ENCODE data around the gene TOR3A. TPM values are rescaled to one million over a fixed set of nuclear protein-coding genes. Genes with fewer than 3 reads are reported as not detected.
A peak's percentile ranks its signal among the peaks of the same experiment; 100 is the strongest.
"Not testable (repeated sequence)": the region's sequence is repeated elsewhere in the genome, so short reads cannot be mapped to it uniquely, and the experiment has no call there.

Gene TOR3A
- total and polyA plus RNA-seq, 2 donors (not counting 3 experiments of a cell fraction or from before 2014, with no cell fraction given): 14.9 to 16.7 TPM

GRCh38 chr1:179129702-179130473 lies 48.0 kb downstream of the TOR3A start:
- dilution Hi-C loops (cut with MboI; ENCODE audit: extremely low pct_ligation_motif_present, low sequenced_read_pairs): no loop called here
- BruUV-seq (replicated peaks): TSS peak; percentile 2
- peak; percentile 41 for DNase-seq (ENCODE audit: low read depth, low spot score)

GRCh38 chr1:179135168-179135567 lies 53.3 kb downstream of the TOR3A start:
- peaks cover 12 to 22% of the 10 kb centered on the region in 2 experiments for H3K36me3 ChIP-seq (ENCODE audit: control insufficient read depth in 2 of 2, extremely low read depth in 1 of 2, insufficient read depth in 2 of 2, low read length in 2 of 2)
- intact Hi-C loops (cut with micrococcal nuclease); H2AFZ ChIP-seq (ENCODE audit: low read depth, low read length); H3K9ac ChIP-seq (replicated peaks; ENCODE audit: extremely low read depth, insufficient read depth, low read length); DNase-seq (ENCODE audit: low read depth, low spot score); CTCF ChIA-PET; BruUV-seq (replicated peaks); dilution Hi-C loops (cut with MboI; ENCODE audit: extremely low pct_ligation_motif_present, low sequenced_read_pairs); H3K27me3 ChIP-seq (ENCODE audit: control insufficient read depth in 2 of 2, insufficient read depth in 2 of 2, low read length in 2 of 2); H3K9me1 ChIP-seq (replicated peaks; ENCODE audit: control insufficient read depth, extremely low read depth, insufficient read depth, low read length); FAIRE-seq; H3K4me3 ChIP-seq (replicated peaks in 1 of 3; ENCODE audit: insufficient read depth in 1 of 3, low read depth in 1 of 3, low read length in 3 of 3); H3K27ac ChIP-seq (ENCODE audit: insufficient read depth, low read depth, low read length); POLR2A ChIA-PET; H3K9me3 ChIP-seq (replicated peaks; ENCODE audit: control insufficient read depth, insufficient read depth, low read length); H3K4me2 ChIP-seq (ENCODE audit: insufficient read depth, low read length): not testable (repeated sequence)
- peaks cover 18% of the 10 kb centered on the region for H4K20me1 ChIP-seq (replicated peaks; ENCODE audit: control insufficient read depth, extremely low read depth, insufficient read depth, low read length)
- H3K79me2 ChIP-seq (ENCODE audit: control insufficient read depth, insufficient read depth, low read length): peaks cover 85% of the 10 kb centered on the region
- peaks cover 33% of the 10 kb centered on the region for H3K4me1 ChIP-seq (ENCODE audit: control insufficient read depth, extremely low read depth, insufficient read depth, low read length)

More at GRCh38 chr1:179129702-179130473, 48.0 kb downstream of the TOR3A start:
- no peak for TF ChIP-seq GATA2 (IDR thresholded peaks at IDR 0.05; ENCODE audit: insufficient read depth, insufficient read length, low read depth, low read length)
- no peak for TF ChIP-seq MAX (IDR thresholded peaks at IDR 0.05; ENCODE audit: insufficient read depth, insufficient read length)
- TF ChIP-seq POLR2AphosphoS5 (IDR thresholded peaks at IDR 0.05; ENCODE audit: insufficient read depth, low read depth, low read length): no peak
- no peak for TF ChIP-seq POLR2A (IDR thresholded peaks at IDR 0.05; ENCODE audit: low read depth, low read length)
- no peak for TF ChIP-seq MYC (IDR thresholded peaks at IDR 0.05; ENCODE audit: low read depth, low read length)
- TF ChIP-seq CTCF (IDR thresholded peaks at IDR 0.05; ENCODE audit: extremely low read depth in 1 of 2, insufficient read depth in 1 of 2, low read depth in 1 of 2, low read length in 2 of 2): no peak
- no peak for TF ChIP-seq JUN (IDR thresholded peaks at IDR 0.05; ENCODE audit: borderline replicate concordance, insufficient read depth, insufficient read length, low read depth)
- TF ChIP-seq EZH2 (IDR thresholded peaks at IDR 0.05; ENCODE audit: borderline replicate concordance, low read depth, low read length, severe bottlenecking): no peak
- TF ChIP-seq FOS (IDR thresholded peaks at IDR 0.05; ENCODE audit: borderline replicate concordance, insufficient read depth, low read length): no peak
- no peaks in the 10 kb centered on the region for H3K9me3 ChIP-seq (replicated peaks; ENCODE audit: control insufficient read depth, insufficient read depth, low read length)
- H3K27ac ChIP-seq (ENCODE audit: insufficient read depth, low read depth, low read length): peak overlapping the region; percentile 85
- H4K20me1 ChIP-seq (replicated peaks; ENCODE audit: control insufficient read depth, extremely low read depth, insufficient read depth, low read length): peaks cover 20% of the 10 kb centered on the region
- FAIRE-seq: no peak
- no peaks in the 10 kb centered on the region for H3K27me3 ChIP-seq (ENCODE audit: control insufficient read depth in 2 of 2, insufficient read depth in 2 of 2, low read length in 2 of 2)
- ChIA-PET CTCF (interaction anchor here (1.6 to 2.3 kb wide), 2 partner anchors 9 to 65 kb away, joined by 3 to 9 read pairs; no protein-coding TSS in a partner anchor), POLR2A (interaction anchor here (0.7 to 0.9 kb wide), 2 partner anchors 10 to 11 kb away, joined by 3 to 4 read pairs; no protein-coding TSS in a partner anchor)
- no peak overlapping the region for H3K9ac ChIP-seq (replicated peaks; ENCODE audit: extremely low read depth, insufficient read depth, low read length)
- H3K9me1 ChIP-seq (replicated peaks; ENCODE audit: control insufficient read depth, extremely low read depth, insufficient read depth, low read length): no peaks in the 10 kb centered on the region
- intact Hi-C loops (cut with micrococcal nuclease): no loop called here
- H3K79me2 ChIP-seq (ENCODE audit: control insufficient read depth, insufficient read depth, low read length): peaks cover 92% of the 10 kb centered on the region
- H3K4me3 ChIP-seq (replicated peaks in 1 of 3; ENCODE audit: insufficient read depth in 1 of 3, low read depth in 1 of 3, low read length in 3 of 3): no peak overlapping the region
- peak overlapping the region; percentile 44 for H3K4me2 ChIP-seq (ENCODE audit: insufficient read depth, low read length)
- H2AFZ ChIP-seq (ENCODE audit: low read depth, low read length): no peak overlapping the region
- H3K4me1 ChIP-seq (ENCODE audit: control insufficient read depth, extremely low read depth, insufficient read depth, low read length): peaks cover 60% of the 10 kb centered on the region
- peaks cover 11 to 33% of the 10 kb centered on the region in 2 experiments for H3K36me3 ChIP-seq (ENCODE audit: control insufficient read depth in 2 of 2, extremely low read depth in 1 of 2, insufficient read depth in 2 of 2, low read length in 2 of 2)
